Cardiac muscle cell (in vitro differentiated cells and primary cell): ENCODE data around the gene DACH1. TPM values are rescaled to one million over a fixed set of nuclear protein-coding genes. Genes with fewer than 3 reads are reported as not detected.

Source experiments
- DNase-seq, 2 donors: peaks; one replicate each; pipeline versions ENCODE4 v3.0.0 to v3.0.0-alpha.2; 2010 to 2017; ENCODE audit warnings: low read depth in 1 of 2, low spot score in 1 of 2
- H3K27ac ChIP-seq: fragments of 200-600 bp; sonication (generic); 2 replicates; pipeline ENCODE4 v1.5.1; 2016
- H3K27me3 ChIP-seq: fragments of 200-600 bp; sonication (generic); 2 replicates; pipeline ENCODE4 v1.6.0; 2016; ENCODE audit warnings: control low read depth
- H3K36me3 ChIP-seq: fragments of 200-600 bp; sonication (generic); 2 replicates; pipeline ENCODE4 v1.5.1; 2016; ENCODE audit warnings: control low read depth
- H3K4me1 ChIP-seq: fragments of 200-600 bp; sonication (generic); 2 replicates; pipeline ENCODE4 v1.8.1; 2017; ENCODE audit warnings: low read depth, mild to moderate bottlenecking, mixed run types
- H3K4me3 ChIP-seq: fragments of 200-600 bp; sonication (generic); 2 replicates; pipeline ENCODE4 v1.5.1; 2016; ENCODE audit warnings: mild to moderate bottlenecking
- H3K9me3 ChIP-seq: fragments of 200-600 bp; sonication (generic); 2 replicates; pipeline ENCODE4 v1.5.1; 2017; ENCODE audit warnings: low read depth, mild to moderate bottlenecking, control low read depth
- polyA plus RNA-seq: library from polyadenylated mRNA; unstranded; fragments of >200 nt; fragmentation: Nextera tagmentation; extraction: Ambion mirVana; gene quantifications from 2 replicates; pipeline ENCODE4 v1.2.1, GENCODE V29; 2016
- total RNA-seq: library from RNA; depleted of rRNA; stranded (reverse); fragments of >200 nt; gene quantifications from 2 replicates; pipeline ENCODE4 v1.2.3, GENCODE V29; 2016
- TF ChIP-seq, protein P1 (sequence below): IDR thresholded peaks from 2 replicates; pipeline ENCODE4 v1.5.1; 2012; ENCODE audit warnings: low read depth, mild to moderate bottlenecking, low read length

Gene DACH1
- total and polyA plus RNA-seq, 2 experiments from 2014 or later: 3.5 to 3.7 TPM

DNA sequence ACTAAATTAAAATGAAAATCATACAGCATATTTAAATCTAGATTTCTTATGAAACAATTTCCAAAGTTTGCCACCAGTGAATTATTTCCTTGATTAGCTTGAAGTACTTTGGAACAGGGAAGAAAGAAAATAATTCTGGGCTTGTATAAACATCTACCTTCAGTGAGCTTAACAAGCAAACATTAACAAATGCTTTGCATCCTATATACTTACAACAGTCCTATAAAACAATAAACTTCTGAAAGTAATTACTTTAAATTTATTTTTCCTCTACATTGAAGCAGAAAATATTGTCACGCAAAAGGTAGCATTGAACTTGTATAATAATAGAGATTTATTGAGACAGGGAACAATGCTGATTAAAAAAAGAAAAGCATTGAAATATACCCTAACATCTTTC lies 164.8 kb downstream of the DACH1 start:
- Histone ChIP-seq H3K4me3 (no peak overlapping the region), H3K4me1 (no peaks in the 10 kb centered on the region), H3K27ac (no peak overlapping the region), H3K27me3 (no peaks in the 10 kb centered on the region), H3K9me3 (no peaks in the 10 kb centered on the region), H3K36me3 (no peaks in the 10 kb centered on the region)
- DNase-seq: no peak
- TF ChIP-seq, protein P1, sequence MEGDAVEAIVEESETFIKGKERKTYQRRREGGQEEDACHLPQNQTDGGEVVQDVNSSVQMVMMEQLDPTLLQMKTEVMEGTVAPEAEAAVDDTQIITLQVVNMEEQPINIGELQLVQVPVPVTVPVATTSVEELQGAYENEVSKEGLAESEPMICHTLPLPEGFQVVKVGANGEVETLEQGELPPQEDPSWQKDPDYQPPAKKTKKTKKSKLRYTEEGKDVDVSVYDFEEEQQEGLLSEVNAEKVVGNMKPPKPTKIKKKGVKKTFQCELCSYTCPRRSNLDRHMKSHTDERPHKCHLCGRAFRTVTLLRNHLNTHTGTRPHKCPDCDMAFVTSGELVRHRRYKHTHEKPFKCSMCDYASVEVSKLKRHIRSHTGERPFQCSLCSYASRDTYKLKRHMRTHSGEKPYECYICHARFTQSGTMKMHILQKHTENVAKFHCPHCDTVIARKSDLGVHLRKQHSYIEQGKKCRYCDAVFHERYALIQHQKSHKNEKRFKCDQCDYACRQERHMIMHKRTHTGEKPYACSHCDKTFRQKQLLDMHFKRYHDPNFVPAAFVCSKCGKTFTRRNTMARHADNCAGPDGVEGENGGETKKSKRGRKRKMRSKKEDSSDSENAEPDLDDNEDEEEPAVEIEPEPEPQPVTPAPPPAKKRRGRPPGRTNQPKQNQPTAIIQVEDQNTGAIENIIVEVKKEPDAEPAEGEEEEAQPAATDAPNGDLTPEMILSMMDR: no peak

DNA sequence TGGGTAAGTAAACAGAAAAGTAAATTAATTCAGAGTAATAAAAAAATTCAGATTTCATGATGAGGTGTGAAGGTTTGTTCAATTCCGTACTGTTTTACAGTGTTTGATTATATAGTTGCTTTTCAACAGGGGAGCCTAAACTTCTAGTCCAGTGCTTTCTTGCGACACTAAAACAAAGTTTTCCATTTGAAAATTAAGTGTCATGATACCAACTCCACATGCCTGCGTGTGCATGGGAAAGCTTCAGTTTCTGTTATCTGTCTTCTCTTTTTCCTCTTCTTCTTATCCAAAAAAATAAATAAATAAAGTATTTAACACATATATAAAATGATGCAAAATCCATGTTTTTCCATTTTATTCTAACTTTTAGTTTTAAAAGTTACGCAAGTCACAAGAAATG lies 165.3 kb downstream of the DACH1 start:
- H3K27me3 ChIP-seq: no peaks in the 10 kb centered on the region
- TF ChIP-seq, protein P1: no peak
- H3K27ac ChIP-seq: no peak overlapping the region
- H3K9me3 ChIP-seq: no peaks in the 10 kb centered on the region
- H3K36me3 ChIP-seq: no peaks in the 10 kb centered on the region
- H3K4me3 ChIP-seq: no peak overlapping the region
- H3K4me1 ChIP-seq: no peaks in the 10 kb centered on the region
- DNase-seq: no peak

DNA sequence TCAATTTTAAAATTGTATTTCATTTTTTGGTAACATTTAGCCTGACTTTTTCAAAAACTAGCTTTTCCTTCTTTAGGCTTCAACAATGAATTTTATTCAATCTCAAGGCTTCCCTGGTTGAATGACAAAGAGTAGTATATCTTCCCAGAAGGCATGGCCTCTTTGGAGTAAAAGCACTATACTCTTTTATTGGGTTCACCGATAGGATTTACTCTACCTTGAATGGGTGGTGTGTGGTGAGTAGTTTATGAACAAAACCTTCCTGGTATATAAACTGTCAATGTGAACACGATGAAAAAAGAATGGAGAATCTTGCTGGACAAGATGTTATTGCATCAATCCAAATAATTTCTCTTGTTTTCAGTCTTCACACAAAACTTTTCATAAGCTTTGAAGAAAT lies 167.7 kb downstream of the DACH1 start:
- Histone ChIP-seq H3K27ac (no peak overlapping the region), H3K36me3 (no peaks in the 10 kb centered on the region), H3K4me3 (no peak overlapping the region), H3K9me3 (no peaks in the 10 kb centered on the region), H3K27me3 (no peaks in the 10 kb centered on the region), H3K4me1 (no peaks in the 10 kb centered on the region)
- TF ChIP-seq, protein P1: no peak
- no peak for DNase-seq

DNA sequence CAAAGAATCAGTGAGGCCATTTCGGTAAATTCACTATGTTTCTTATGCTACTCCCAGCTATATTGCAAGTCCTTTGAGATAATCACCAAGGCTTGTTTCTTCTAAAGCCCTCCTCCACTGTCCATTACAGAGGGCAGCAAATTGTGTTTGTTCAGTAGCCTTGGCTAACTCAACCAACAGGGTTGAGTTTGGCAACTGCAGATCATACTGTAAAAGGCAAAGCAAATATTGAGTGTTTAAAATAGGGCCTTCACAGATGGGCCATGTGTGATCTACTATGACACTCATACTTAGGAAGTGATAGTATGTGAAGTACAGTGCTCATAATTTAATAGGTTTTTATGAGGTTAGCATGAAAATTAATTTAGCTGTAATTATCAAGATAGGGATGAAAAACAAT lies 171.3 kb downstream of the DACH1 start:
- H3K27ac ChIP-seq: no peak overlapping the region
- no peak for DNase-seq
- no peak overlapping the region for H3K4me3 ChIP-seq
- TF ChIP-seq, protein P1: no peak
- no peaks in the 10 kb centered on the region for H3K36me3 ChIP-seq
- H3K27me3 ChIP-seq: no peaks in the 10 kb centered on the region
- H3K4me1 ChIP-seq: no peaks in the 10 kb centered on the region
- no peaks in the 10 kb centered on the region for H3K9me3 ChIP-seq

DNA sequence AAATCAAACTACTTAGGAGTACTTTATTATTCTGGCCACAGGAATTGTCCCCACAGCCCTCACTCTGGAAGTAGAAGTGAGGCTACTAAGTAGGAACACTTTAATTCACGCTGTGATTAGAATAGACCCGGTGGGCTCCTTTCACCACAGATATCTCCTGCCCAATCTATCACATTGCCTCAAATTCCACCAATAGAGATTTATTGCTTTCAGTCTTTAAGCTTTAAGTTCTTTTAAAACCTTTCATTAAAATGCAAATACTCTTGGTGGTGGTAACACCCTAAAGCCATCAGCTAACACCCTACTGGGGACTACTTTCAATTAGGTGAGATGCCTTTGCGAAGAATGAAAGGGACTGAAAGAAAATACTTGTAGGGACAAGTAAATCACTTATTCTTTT lies 181.9 kb downstream of the DACH1 start:
- Histone ChIP-seq H3K27me3 (no peaks in the 10 kb centered on the region), H3K4me1 (no peaks in the 10 kb centered on the region), H3K9me3 (no peaks in the 10 kb centered on the region), H3K36me3 (no peaks in the 10 kb centered on the region), H3K4me3 (no peak overlapping the region), H3K27ac (no peak overlapping the region)
- TF ChIP-seq, protein P1: no peak
- DNase-seq: no peak

DNA sequence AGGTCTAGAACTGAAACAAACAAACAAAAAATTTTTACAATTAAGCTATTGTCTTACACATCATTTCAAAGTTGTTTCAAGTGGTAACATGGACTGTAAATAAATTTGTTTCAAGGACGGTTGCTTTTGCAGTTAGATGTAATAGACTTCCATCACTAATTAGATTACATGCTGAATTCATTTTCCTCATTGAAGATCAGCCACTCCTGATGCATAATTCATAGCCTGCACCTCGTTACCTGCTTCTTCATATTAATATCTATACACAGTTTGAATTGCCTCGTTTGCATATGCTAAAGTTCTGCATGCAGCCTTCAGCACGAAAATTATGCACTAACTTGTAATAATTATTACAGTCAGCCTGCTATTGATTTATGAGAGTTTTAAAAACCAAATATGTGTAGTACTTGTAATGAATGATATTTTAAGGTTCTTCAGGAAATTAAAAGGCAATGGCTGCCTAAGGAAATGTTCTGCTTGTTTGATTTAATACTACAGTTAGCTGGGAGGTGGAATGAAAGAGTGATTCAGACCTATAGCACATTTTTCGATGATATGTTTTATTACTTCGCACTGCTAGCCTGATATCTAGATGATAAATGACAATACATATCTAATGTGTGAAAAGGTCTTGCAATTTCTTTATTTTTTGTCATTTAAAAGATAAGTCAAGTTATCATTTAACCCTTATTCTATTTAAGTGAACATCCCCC lies 184.9 kb downstream of the DACH1 start:
- TF ChIP-seq, protein P1: no peak
- Histone ChIP-seq H3K27me3 (no peaks in the 10 kb centered on the region), H3K9me3 (no peaks in the 10 kb centered on the region), H3K4me1 (no peaks in the 10 kb centered on the region), H3K36me3 (no peaks in the 10 kb centered on the region), H3K4me3 (no peak overlapping the region), H3K27ac (no peak overlapping the region)
- no peak for DNase-seq
